GM10248 (cell line): ENCODE results near the gene SPIRE1.

Experiments
- CTCF ChIA-PET: fragments of 300-600 bp; sonication (Branson Sonifier 250); formaldehyde crosslinking; extraction: SDS; loops from one replicate; lab custom pipeline; 2021; ENCODE audit warnings: antibody characterized with exemption; lab: Yijun Ruan, JAX
- POLR2A ChIA-PET: fragments of 350-650 bp; sonication (Branson Sonifier 250); formaldehyde crosslinking; extraction: SDS; loops from one replicate; lab custom pipeline; 2020; ENCODE audit warnings: antibody characterized with exemption; lab: Yijun Ruan, JAX
- DNase-seq: peaks from one replicate; pipeline ENCODE4 v3.0.0; 2012; ENCODE audit errors: extremely low spot score
- TF ChIP-seq, protein P1 (sequence below): IDR thresholded peaks from 2 replicates; pipeline ENCODE4 v1.5.1; 2012; ENCODE audit warnings: mild to moderate bottlenecking, low read depth; ENCODE audit errors: extremely low read depth, missing control alignments, control extremely low read depth

Gene SPIRE1

DNA sequence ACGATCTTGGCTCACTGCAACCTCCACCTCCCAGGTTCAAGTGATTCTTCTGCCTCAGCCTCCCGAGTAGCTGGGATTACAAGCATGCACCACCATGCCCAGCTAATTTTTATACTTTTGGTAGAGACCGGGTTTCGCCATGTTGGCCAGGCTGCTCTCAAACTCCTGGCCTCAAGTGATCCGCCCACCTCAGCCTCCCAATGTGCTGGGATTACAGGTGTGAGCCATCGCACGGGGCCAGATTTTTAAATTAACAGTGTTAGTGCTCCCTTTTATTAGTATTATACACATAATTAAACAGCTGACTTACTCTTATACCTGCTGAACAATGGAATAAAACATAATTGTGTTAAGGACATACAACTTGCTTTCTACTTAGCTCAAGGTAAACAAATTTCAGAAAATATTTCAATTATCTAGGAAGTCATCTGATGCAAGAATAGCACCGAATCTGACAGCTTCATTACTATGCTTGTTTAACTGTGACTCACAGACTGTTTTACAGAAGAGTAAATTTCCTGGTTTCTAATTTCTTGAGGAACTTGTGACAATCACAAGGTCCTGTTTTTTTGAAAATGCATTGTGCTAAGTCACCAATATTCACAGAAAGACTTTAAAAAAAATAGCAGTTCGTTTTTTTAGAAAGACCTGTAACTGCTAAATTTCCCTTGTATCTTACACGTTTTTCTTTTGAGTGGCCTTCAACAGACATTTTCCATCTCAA lies 51.2 kb downstream of the SPIRE1 start:
- TF ChIP-seq, protein P1, sequence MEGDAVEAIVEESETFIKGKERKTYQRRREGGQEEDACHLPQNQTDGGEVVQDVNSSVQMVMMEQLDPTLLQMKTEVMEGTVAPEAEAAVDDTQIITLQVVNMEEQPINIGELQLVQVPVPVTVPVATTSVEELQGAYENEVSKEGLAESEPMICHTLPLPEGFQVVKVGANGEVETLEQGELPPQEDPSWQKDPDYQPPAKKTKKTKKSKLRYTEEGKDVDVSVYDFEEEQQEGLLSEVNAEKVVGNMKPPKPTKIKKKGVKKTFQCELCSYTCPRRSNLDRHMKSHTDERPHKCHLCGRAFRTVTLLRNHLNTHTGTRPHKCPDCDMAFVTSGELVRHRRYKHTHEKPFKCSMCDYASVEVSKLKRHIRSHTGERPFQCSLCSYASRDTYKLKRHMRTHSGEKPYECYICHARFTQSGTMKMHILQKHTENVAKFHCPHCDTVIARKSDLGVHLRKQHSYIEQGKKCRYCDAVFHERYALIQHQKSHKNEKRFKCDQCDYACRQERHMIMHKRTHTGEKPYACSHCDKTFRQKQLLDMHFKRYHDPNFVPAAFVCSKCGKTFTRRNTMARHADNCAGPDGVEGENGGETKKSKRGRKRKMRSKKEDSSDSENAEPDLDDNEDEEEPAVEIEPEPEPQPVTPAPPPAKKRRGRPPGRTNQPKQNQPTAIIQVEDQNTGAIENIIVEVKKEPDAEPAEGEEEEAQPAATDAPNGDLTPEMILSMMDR: no peak
- POLR2A ChIA-PET: interaction anchor here (0.5 kb wide), 1 partner anchor 24 kb away, joined by 4 read pairs; no protein-coding TSS in a partner anchor
- no peak for DNase-seq
- CTCF ChIA-PET: interaction anchor here (1.6 kb wide), 1 partner anchor 59 kb away, joined by 3 read pairs; no protein-coding TSS in a partner anchor

DNA sequence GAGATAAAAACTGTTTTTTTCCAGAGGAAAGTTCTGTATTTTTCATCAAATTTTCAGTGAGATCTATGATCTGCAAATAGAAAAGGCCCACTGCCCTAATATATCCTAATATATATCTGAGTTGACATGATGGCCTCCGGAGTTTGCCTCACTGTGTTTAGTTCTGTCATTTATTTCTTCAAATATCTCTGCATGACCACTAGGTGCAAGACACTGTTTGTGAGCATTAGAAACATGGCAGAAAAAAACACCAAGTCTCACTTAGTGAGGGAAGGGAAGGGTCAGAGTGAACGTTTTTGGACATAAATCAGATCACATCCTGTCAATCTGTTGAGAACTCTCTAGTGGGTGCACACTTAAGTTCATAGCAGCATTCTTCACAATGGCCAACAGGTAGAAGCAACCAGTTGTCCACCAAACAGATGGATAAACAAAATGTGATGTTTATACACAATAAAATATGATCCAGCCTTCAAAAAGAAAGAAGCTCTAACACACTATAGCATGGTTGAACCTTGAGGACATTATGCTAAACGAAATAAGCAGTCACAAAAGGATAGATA lies 53.4 kb downstream of the SPIRE1 start:
- CTCF ChIA-PET: interaction anchor here (0.7 to 1.4 kb wide), 2 partner anchors 10 to 99 kb away, joined by 3 read pairs; no protein-coding TSS in a partner anchor
- POLR2A ChIA-PET: no interaction called here
- TF ChIP-seq, protein P1: no peak
- DNase-seq: no peak

DNA sequence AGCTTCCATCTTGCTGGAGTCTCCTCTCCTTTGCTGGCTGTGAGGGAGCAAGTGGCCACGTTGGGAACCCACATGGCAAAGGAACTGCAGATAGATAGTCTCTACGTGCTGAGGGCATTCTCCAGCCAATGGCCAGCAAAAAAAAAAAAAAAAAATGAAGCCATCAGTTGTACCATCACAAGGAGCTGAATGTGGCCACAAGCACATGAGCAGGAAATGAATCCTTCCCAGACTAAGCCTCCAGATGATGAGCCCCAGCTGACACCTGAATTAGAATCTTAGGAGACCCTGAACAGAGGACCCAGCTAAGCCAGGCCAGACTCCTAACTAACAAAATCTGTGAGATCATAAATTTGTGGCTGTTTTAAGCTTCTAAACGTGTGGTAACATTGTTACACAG lies 57.9 kb downstream of the SPIRE1 start:
- TF ChIP-seq, protein P1: no peak
- DNase-seq: no peak
- CTCF ChIA-PET: interaction anchor here (1.3 to 2.1 kb wide), 2 partner anchors 11 to 13 kb away, joined by 6 to 7 read pairs; no protein-coding TSS in a partner anchor
- POLR2A ChIA-PET: no interaction called here

DNA sequence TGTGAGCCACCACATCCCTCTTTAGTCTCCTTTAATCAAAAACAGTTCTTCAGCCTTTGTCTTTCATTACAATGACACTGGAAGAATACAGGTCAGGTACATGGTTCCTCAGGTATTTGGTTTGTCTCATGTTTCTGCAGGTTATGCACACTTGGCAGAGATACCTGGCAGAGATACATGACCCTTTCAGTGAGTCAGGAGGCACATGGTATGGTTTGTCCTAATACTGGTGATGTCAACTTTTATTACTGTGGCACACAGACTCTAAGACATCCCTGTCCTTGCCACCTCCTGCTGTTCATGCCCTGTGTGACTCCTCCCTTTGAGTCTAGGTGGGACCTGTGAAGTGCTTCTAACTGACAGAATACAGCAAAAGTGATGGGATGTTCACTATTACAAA lies 58.4 kb downstream of the SPIRE1 start:
- TF ChIP-seq, protein P1: no peak
- ChIA-PET POLR2A (no interaction called here), CTCF (interaction anchor here (1.3 to 2.1 kb wide), 2 partner anchors 12 to 13 kb away, joined by 6 to 7 read pairs; no protein-coding TSS in a partner anchor)
- no peak for DNase-seq

DNA sequence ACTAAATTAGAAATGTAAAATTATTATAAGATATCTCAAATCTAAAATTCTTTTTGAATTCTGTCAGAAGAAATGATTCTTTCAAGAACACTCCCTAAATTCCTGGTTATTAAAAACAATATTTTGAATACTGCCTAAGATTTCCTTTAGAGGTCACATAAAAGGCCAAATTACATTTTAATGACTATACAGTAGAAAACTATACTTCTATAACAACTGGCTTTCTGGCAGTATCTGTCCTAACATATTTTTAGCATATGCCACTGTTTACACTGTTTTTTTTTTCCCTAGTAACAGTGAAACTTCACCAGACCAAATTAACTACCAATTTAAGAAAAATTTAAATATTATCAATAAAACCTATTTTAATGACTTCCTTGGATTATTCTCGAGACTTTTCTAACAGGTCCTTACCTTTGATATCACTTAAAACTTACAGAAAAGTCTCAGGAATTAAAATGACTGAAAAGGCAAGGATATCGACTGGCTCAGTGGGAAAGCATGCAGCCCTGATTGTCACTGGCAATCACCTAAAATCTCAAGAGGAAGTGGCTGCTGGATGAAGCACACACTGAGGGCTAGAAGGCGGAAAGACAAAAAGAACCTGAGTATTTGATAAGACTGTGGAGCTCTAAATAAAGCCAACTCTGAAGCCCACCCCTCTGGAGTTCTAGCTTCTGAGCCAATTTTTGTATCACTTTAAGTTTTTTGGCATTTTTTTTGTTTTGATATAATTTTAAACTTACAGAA lies 59.6 kb downstream of the SPIRE1 start:
- no peak for DNase-seq
- POLR2A ChIA-PET: no interaction called here
- CTCF ChIA-PET: interaction anchor here (1.3 to 1.7 kb wide), 2 partner anchors 12 kb away, joined by 6 to 9 read pairs; no protein-coding TSS in a partner anchor
- TF ChIP-seq, protein P1: no peak

DNA sequence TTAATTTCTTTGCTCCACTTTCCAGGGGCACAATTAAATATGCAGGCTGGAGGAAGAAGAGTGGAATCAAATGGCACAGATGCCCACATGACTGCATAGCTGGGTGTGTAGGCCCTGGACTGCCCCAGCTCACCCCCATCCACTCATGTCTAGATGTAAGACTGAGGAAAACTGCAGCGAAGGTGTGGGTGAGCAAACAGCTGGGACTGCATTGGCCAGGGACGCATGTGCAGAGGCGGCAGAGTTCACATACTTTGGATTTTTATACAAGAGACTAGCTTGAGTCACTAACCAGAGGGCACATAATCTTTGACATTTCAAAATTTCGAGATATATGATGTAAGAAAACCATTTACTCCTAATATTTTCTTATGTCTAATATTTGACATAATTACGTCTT lies 60.1 kb downstream of the SPIRE1 start:
- TF ChIP-seq, protein P1: no peak
- CTCF ChIA-PET: interaction anchor here (1.7 kb wide), 1 partner anchor 11 kb away, joined by 9 read pairs; no protein-coding TSS in a partner anchor
- no peak for DNase-seq
- POLR2A ChIA-PET: no interaction called here
